ENCODE results near the gene LAMTOR2. TPM values are rescaled to one million over a fixed set of nuclear protein-coding genes. Genes with fewer than 3 reads are reported as not detected.
A peak's percentile ranks its signal among the peaks of the same experiment; 100 is the strongest.

The LAMTOR2 gene
- total and polyA plus RNA-seq, 2 experiments from 2014 or later: 67.3 to 108 TPM

GRCh38 chr1:156050376-156050775, 4.2 kb upstream of the LAMTOR2 start (continued):
- TF ChIP-seq EZH2phosphoT487 (IDR thresholded peaks at IDR 0.05; ENCODE audit: unreplicated experiment): no peak
- TF ChIP-seq ZNF114 (CRISPR knock-in tag; IDR thresholded peaks at IDR 0.05): no peak

- Histone ChIP-seq H3K27ac (ENCODE audit: low read depth) (no peak overlapping the region), H3K27me3 (ENCODE audit: insufficient read depth) (no peaks in the 10 kb centered on the region), H3K4me2 (no peak overlapping the region), H3K9me2 (ENCODE audit: insufficient read depth) (no peaks in the 10 kb centered on the region), H3K36me3 (ENCODE audit: insufficient read depth) (no peaks in the 10 kb centered on the region), H3K4me1 (ENCODE audit: insufficient read depth) (peaks cover 12% of the 10 kb centered on the region; the same call in 1 of the 2 replicates), H4K20me1 (replicated peaks; ENCODE audit: insufficient read depth) (peaks cover 12% of the 10 kb centered on the region), H3K4me3 (no peak overlapping the region), H2AFZ (no peak overlapping the region), H3F3A (replicated peaks; ENCODE audit: low read depth) (peaks cover 7% of the 10 kb centered on the region), H3K79me2 (replicated peaks; ENCODE audit: insufficient read depth) (peaks cover 28% of the 10 kb centered on the region)
- Mint-ChIP-seq H3K4me1 (peaks cover 18% of the 10 kb centered on the region), H3K27ac (no peak overlapping the region), H3K9me3 (no peaks in the 10 kb centered on the region; the same call in 2 of the 3 replicates), H3K27me3 (ENCODE audit: insufficient read depth, low read depth, poor library complexity) (peaks cover 19% of the 10 kb centered on the region), H3K4me3 (peak overlapping the region; percentile 42), H3K36me3 (ENCODE audit: low read depth) (peaks cover 39% of the 10 kb centered on the region)
- ATAC-seq (no peak), DNase-seq (ENCODE audit: low spot score) (no peak)
- no peak for TF ChIP-seq ZNF114 (CRISPR knock-in tag; IDR thresholded peaks at IDR 0.05)
- TF ChIP-seq STAT1 (IDR thresholded peaks at IDR 0.05; ENCODE audit: unreplicated experiment): no peak
- no peak for TF ChIP-seq ZNF462 (CRISPR knock-in tag; IDR thresholded peaks at IDR 0.05)
- no peak for TF ChIP-seq ETS1 (IDR thresholded peaks at IDR 0.05)
- TF ChIP-seq CREB1 (CRISPR knock-in tag; IDR thresholded peaks at IDR 0.05; ENCODE audit: low read depth): no peak
- no peak for TF ChIP-seq ZNF331 (CRISPR knock-in tag; IDR thresholded peaks at IDR 0.05; ENCODE audit: low read depth)
- TF ChIP-seq POLR2AphosphoS5 (IDR thresholded peaks at IDR 0.05; ENCODE audit: low read depth): no peak
- TF ChIP-seq EZH2 (IDR thresholded peaks at IDR 0.05; ENCODE audit: low read depth, unreplicated experiment): no peak
- TF ChIP-seq EZH2phosphoT487 (IDR thresholded peaks at IDR 0.05; ENCODE audit: unreplicated experiment): no peak
- no peak; a peak in 1 of 4 replicates for TF ChIP-seq CTCF (conservative IDR thresholded peaks at IDR 0.05; ENCODE audit: low read depth in 2 of 2)
- TF ChIP-seq NANOG (IDR thresholded peaks at IDR 0.05; ENCODE audit: borderline replicate concordance): no peak
- no peak for TF ChIP-seq REST (IDR thresholded peaks at IDR 0.05; ENCODE audit: unreplicated experiment)
Observed at GRCh38 chr1:156051011-156051725, 3.4 kb upstream of the LAMTOR2 start.
